HepG2 (cell line): Measurements from ENCODE around the gene PHACTR1. TPM values are rescaled to one million over a fixed set of nuclear protein-coding genes. Genes with fewer than 3 reads are reported as not detected.
A peak's percentile ranks its signal among the peaks of the same experiment; 100 is the strongest.

ENCODE experiments used
- ATAC-seq: fragments of 200-7000 bp; cut with Tn5 transposase; 3 replicates; pipeline ENCODE4 v1.9.1; 2020; ENCODE audit warnings: mild to moderate bottlenecking, moderate library complexity
- BruUV-seq: library from RNA; stranded (reverse); fragments of 400-500 nt; replicated peaks from 2 replicates; lab custom pipeline; 2021; lab: Mats Ljungman, UMichigan
- CTCF ChIA-PET: fragments of 300-600 bp; formaldehyde crosslinking; extraction: SDS; loops from one replicate; lab custom pipeline; 2021; ENCODE audit warnings: low total read pairs, inconsistent platforms, low intra/inter-chr PET ratio; lab: Yijun Ruan, JAX
- POLR2A ChIA-PET: fragments of 350-600 bp; sonication (Branson Sonifier 250); formaldehyde crosslinking; loops from one replicate; lab custom pipeline; 2020; ENCODE audit warnings: antibody characterized with exemption, inconsistent platforms; lab: Yijun Ruan, JAX
- DNase-seq: peaks from one replicate; pipeline ENCODE4 v3.0.0-alpha.2; 2015; ENCODE audit warnings: low spot score
- FAIRE-seq: peaks from 3 replicates; lab custom pipeline; 2011; peaks lifted over from hg19 to GRCh38; lab: Jason Lieb, UNC
- H2AFZ ChIP-seq: one replicate; pipeline ENCODE4 v1.6.1; 2011; ENCODE audit warnings: low read length, inconsistent platforms
- H3K27ac ChIP-seq: fragments of 300-600 bp; 3 replicates; pipeline ENCODE4 v1.8.0; 2011; ENCODE audit warnings: mixed run types, mild to moderate bottlenecking, mixed read lengths, low read length, inconsistent platforms; ENCODE audit not compliant: insufficient read depth; ENCODE audit errors: extremely low read length
- H3K27me3 ChIP-seq, 2 experiments: fragments of 200-600 bp in 1 of 2; 2 replicates in 1 of 2; 3 replicates in 1 of 2; pipeline versions ENCODE4 v1.6.0 to v1.8.0; 2011; ENCODE audit warnings: low read length in 2 of 2, mild to moderate bottlenecking in 2 of 2, moderate library complexity in 2 of 2, inconsistent platforms in 1 of 2; ENCODE audit not compliant: insufficient read depth in 2 of 2, control insufficient read depth in 1 of 2
- H3K36me3 ChIP-seq, 2 experiments: fragments of 200-600 bp in 1 of 2; replicated peaks in 1 of 2; 2 replicates in 1 of 2; 3 replicates in 1 of 2; pipeline versions ENCODE4 v1.5.1 to v1.8.0; 2011; ENCODE audit warnings: low read length in 2 of 2, inconsistent platforms in 1 of 2; ENCODE audit not compliant: insufficient read depth in 2 of 2, control insufficient read depth in 1 of 2
- H3K4me1 ChIP-seq: 2 replicates; pipeline ENCODE4 v1.5.1; 2012; ENCODE audit warnings: low read length, inconsistent platforms; ENCODE audit not compliant: insufficient read depth
- H3K4me2 ChIP-seq: 2 replicates; pipeline ENCODE4 v1.6.0; 2011; ENCODE audit warnings: low read depth, low read length, inconsistent platforms
- H3K4me3 ChIP-seq, 3 experiments: fragments of 200-600 bp in 1 of 3; sonication (generic), shearing (Covaris generic) in 1 of 3; replicated peaks in 1 of 3; 2 replicates each; pipeline ENCODE4 v1.5.1; 2011 to 2016; ENCODE audit warnings: low read length in 3 of 3, inconsistent platforms in 2 of 3, low read depth in 2 of 3, mild to moderate bottlenecking in 2 of 3, control low read depth in 1 of 3, mixed read lengths in 1 of 3; ENCODE audit not compliant: insufficient read depth in 1 of 3
- H3K79me2 ChIP-seq: one replicate; pipeline ENCODE4 v1.6.1; 2011; ENCODE audit warnings: low read length, inconsistent platforms; ENCODE audit not compliant: insufficient read depth
- H3K9ac ChIP-seq: 2 replicates; pipeline ENCODE4 v1.6.0; 2011; ENCODE audit warnings: mild to moderate bottlenecking, low read depth, low read length, inconsistent platforms; ENCODE audit not compliant: insufficient read depth
- H3K9me3 ChIP-seq: 2 replicates; pipeline ENCODE4 v1.5.1; 2012; ENCODE audit warnings: mild to moderate bottlenecking, low read length
- H4K20me1 ChIP-seq: 2 replicates; pipeline ENCODE4 v1.6.0; 2011; ENCODE audit warnings: inconsistent platforms, mild to moderate bottlenecking, low read length, moderate library complexity; ENCODE audit not compliant: insufficient read depth
- ARNTL ChIP-seq: sonication (generic); formaldehyde crosslinking; IDR thresholded peaks from 2 replicates; pipeline ENCODE4 v1.4.0; 2020; ENCODE audit warnings: mild to moderate bottlenecking, missing genetic modification reagents
- ATF7 ChIP-seq, 2 experiments: fragments of 450-650 bp in 1 of 2; sonication (generic) in 1 of 2; formaldehyde crosslinking in 1 of 2; IDR thresholded peaks; 2 replicates each; pipeline versions ENCODE4 v1.4.0 to v1.6.1; 2016 to 2020; ENCODE audit warnings: antibody characterized with exemption in 1 of 2, mild to moderate bottlenecking in 1 of 2, missing genetic modification reagents in 1 of 2
- CHD4 ChIP-seq: fragments of 200-600 bp; sonication (generic); IDR thresholded peaks from 2 replicates; pipeline ENCODE4 v1.7.0; 2017; ENCODE audit warnings: mild to moderate bottlenecking, low read length, borderline replicate concordance
- ZNF33A ChIP-seq: sonication (generic); formaldehyde crosslinking; IDR thresholded peaks from 2 replicates; pipeline ENCODE4 v1.5.1; 2020; ENCODE audit warnings: missing genetic modification reagents, mild to moderate bottlenecking, moderate library complexity, borderline replicate concordance
- WGBS: methylation state at CpG from one replicate; pipeline ENCODE4 v1.1.6; 2017; ENCODE audit warnings: low lambda C conversion rate; 5-methylcytosine and 5-hydroxymethylcytosine counted together
- in situ Hi-C: cut with HindIII; loops from 2 replicates; pipeline ENCODE4 v1.10.0; 2017; ENCODE audit warnings: low pct_unique_long_range_greater_than_20kb; ENCODE audit not compliant: extremely low pct_ligation_motif_present
- intact Hi-C: fragments of 100-400 bp; cut with micrococcal nuclease; formaldehyde crosslinking; loops from one replicate; pipeline ENCODE4 v1.10.0; 2022; ENCODE audit not compliant: unreplicated experiment
- polyA plus RNA-seq, 8 experiments: library from polyadenylated mRNA; depleted of rRNA in 3 of 8; stranded (reverse) in 7 of 8; unstranded in 1 of 8; fragments of >200 nt; fragmentation: Illumina TruSeq in 4 of 8; extraction: Trizol in 4 of 8; gene quantifications; 2 replicates each; pipeline versions ENCODE4 v1.2.1 to v1.2.3, GENCODE V29; 2011 to 2016; ENCODE audit warnings: low read depth in 4 of 8, missing spikeins in 1 of 8, mixed read lengths in 1 of 8; ENCODE audit not compliant: insufficient read depth in 1 of 8
- total RNA-seq, 5 experiments: library from RNA; depleted of rRNA; stranded (reverse); fragments of >200 nt; fragmentation: Illumina TruSeq; extraction: Trizol; gene quantifications; 2 replicates each; pipeline ENCODE4 v1.2.3, GENCODE V29; 2016; ENCODE audit warnings: low read depth in 1 of 5
- TF ChIP-seq, protein P1 (sequence below): sonication (generic); formaldehyde crosslinking; IDR thresholded peaks from 2 replicates; pipeline ENCODE4 v1.8.1; 2022; ENCODE audit warnings: low read depth, mild to moderate bottlenecking, missing genetic modification reagents

The PHACTR1 gene
- total and polyA plus RNA-seq, 2 of the 13 experiments (the other 11 are each of a cell fraction or from before 2014, with no cell fraction given): 0.09 TPM; not detected in 1

DNA sequence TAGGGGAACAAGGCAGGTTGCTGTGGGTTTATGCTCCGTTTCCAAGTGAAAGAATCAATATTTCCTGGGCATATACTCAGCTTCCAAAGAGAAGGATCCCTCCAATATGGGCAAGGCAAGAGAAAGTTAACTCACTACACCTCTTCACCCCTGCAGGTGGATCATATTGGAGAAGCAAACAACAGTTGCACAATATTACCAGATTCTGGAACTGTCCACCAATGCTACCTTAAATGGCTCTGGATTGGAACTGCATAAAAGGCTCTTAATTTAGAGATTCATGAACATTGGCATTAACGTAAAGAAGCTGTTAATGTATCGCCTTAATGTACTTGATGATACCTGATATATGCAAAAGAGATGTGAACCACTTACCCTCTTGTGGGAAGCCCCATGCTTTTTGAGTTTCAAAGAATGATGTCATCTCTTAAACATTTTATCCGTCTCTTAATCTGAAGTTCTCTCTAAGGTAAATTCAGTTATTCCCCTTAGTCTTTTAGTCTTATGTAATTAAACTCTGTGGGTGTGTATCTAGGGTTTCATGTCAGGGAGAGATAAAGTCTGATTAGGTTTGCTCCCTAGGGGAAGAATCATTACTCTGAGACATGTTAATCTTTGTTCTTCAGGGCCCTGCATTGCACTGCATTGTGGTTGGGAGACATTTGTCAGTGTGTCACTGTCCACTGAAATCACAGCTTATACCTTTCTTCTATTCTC, 99.5 kb downstream of the PHACTR1 start:
- 5% methylated on average over 4 of the region's 4 CpGs for WGBS

More for the DNA sequence above, 99.5 kb downstream of the PHACTR1 start:
- no peak for ATAC-seq
- ChIA-PET CTCF (no interaction called here), POLR2A (no interaction called here)
- Histone ChIP-seq H2AFZ (no peak overlapping the region), H3K4me3 (no peak overlapping the region), H3K36me3 (no peaks in the 10 kb centered on the region), H3K27me3 (no peaks in the 10 kb centered on the region), H3K4me2 (no peak overlapping the region), H3K79me2 (no peaks in the 10 kb centered on the region), H3K9ac (no peak overlapping the region), H4K20me1 (no peaks in the 10 kb centered on the region), H3K27ac (no peak overlapping the region), H3K4me1 (no peaks in the 10 kb centered on the region), H3K9me3 (no peaks in the 10 kb centered on the region)
- DNase-seq: no peak
- TF ChIP-seq ARNTL: no peak
- TF ChIP-seq ZNF33A (CRISPR knock-in tag): no peak
- TF ChIP-seq ATF7 (IDR thresholded peaks at IDR 0.05): peak; percentile 91
- TF ChIP-seq ATF7 (CRISPR knock-in tag; IDR thresholded peaks at IDR 0.05): no peak
- no peak for TF ChIP-seq CHD4
- TF ChIP-seq, protein P1, sequence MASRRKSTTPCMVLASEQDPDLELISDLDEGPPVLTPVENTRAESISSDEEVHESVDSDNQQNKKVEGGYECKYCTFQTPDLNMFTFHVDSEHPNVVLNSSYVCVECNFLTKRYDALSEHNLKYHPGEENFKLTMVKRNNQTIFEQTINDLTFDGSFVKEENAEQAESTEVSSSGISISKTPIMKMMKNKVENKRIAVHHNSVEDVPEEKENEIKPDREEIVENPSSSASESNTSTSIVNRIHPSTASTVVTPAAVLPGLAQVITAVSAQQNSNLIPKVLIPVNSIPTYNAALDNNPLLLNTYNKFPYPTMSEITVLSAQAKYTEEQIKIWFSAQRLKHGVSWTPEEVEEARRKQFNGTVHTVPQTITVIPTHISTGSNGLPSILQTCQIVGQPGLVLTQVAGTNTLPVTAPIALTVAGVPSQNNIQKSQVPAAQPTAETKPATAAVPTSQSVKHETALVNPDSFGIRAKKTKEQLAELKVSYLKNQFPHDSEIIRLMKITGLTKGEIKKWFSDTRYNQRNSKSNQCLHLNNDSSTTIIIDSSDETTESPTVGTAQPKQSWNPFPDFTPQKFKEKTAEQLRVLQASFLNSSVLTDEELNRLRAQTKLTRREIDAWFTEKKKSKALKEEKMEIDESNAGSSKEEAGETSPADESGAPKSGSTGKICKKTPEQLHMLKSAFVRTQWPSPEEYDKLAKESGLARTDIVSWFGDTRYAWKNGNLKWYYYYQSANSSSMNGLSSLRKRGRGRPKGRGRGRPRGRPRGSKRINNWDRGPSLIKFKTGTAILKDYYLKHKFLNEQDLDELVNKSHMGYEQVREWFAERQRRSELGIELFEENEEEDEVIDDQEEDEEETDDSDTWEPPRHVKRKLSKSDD (CRISPR knock-in tag): no peak
- no peak for FAIRE-seq
- BruUV-seq: no TSS peak
- intact Hi-C loops (no loop called here), in situ Hi-C loops (no loop called here)
